Hematopoietic multipotent progenitor cell (in vitro differentiated cells): ENCODE data around the gene NAAA. TPM values are rescaled to one million over a fixed set of nuclear protein-coding genes. Genes with fewer than 3 reads are reported as not detected.
"Not testable (repeated sequence)": the region's sequence is repeated elsewhere in the genome, so short reads cannot be mapped to it uniquely, and the experiment has no call there.

Experiments
- DNase-seq, 3 donors: peaks; one replicate each; pipeline ENCODE4 v3.0.0-alpha.2; 2011 to 2015; ENCODE audit warnings: low read depth in 2 of 3, low spot score in 2 of 3
- total RNA-seq: library from RNA; depleted of rRNA; stranded (reverse); fragments of >200 nt; gene quantifications from one replicate; pipeline ENCODE4 v1.2.3, GENCODE V29; 2012

Gene NAAA
- total RNA-seq, 1 donor: 49.3 TPM

GRCh38 chr4:75920327-75920726 lies 20.5 kb downstream of the NAAA start:
- DNase-seq: no peak

GRCh38 chr4:75919920-75920319 lies 20.9 kb downstream of the NAAA start:
- DNase-seq: no peak

GRCh38 chr4:75916091-75916661 lies 24.6 kb downstream of the NAAA start:
- peak in 2 of 3 donors; percentile 42 to 50 for DNase-seq

GRCh38 chr4:75912968-75913367 lies 27.8 kb downstream of the NAAA start:
- DNase-seq: no peak

- not testable (repeated sequence) for DNase-seq
Observed at GRCh38 chr4:75910831-75911230, 30.0 kb downstream of the NAAA start.

- no peak for DNase-seq
Observed at GRCh38 chr4:75909405-75909804, 31.4 kb downstream of the NAAA start.

- DNase-seq: no peak
Observed at GRCh38 chr4:75908555-75908954, 32.3 kb downstream of the NAAA start.

- no peak for DNase-seq
Observed at GRCh38 chr4:75907966-75908365, 32.8 kb downstream of the NAAA start.

GRCh38 chr4:75904076-75904475 lies 36.7 kb downstream of the NAAA start:
- DNase-seq: no peak

- DNase-seq: no peak
Observed at GRCh38 chr4:75902352-75902751, 38.5 kb downstream of the NAAA start, which contains the start of gene PPEF2. Gene PPEF2 (minus strand): TSS chr4:75902452. CDS start chr4:75896325, 6,127 bp downstream.

- no peak for DNase-seq
Observed at GRCh38 chr4:75898536-75898935, 42.3 kb downstream of the NAAA start.

- DNase-seq: peak; percentile 11 to 56 (median 44)
Observed at GRCh38 chr4:75895744-75896314, 45.0 kb downstream of the NAAA start.

GRCh38 chr4:75892508-75892907 lies 48.3 kb downstream of the NAAA start:
- no peak for DNase-seq

- no peak for DNase-seq
Observed at GRCh38 chr4:75891611-75892010, 49.2 kb downstream of the NAAA start.

- DNase-seq: no peak
Observed at GRCh38 chr4:75889537-75890199, 51.1 kb downstream of the NAAA start.

- DNase-seq: no peak
Observed at GRCh38 chr4:75886104-75886503, 54.7 kb downstream of the NAAA start.

GRCh38 chr4:75881476-75881875 lies 59.3 kb downstream of the NAAA start:
- no peak for DNase-seq

- no peak for DNase-seq
Observed at GRCh38 chr4:75880278-75880677, 60.5 kb downstream of the NAAA start.

- DNase-seq: no peak
Observed at GRCh38 chr4:75878246-75878756, 62.5 kb downstream of the NAAA start.

GRCh38 chr4:75876218-75876617 lies 64.6 kb downstream of the NAAA start:
- DNase-seq: no peak

GRCh38 chr4:75869100-75869499 lies 71.7 kb downstream of the NAAA start:
- DNase-seq: no peak

- no peak for DNase-seq
Observed at GRCh38 chr4:75867130-75867529, 73.7 kb downstream of the NAAA start.
